ENCODE measurements around the gene PRSS16. TPM values are rescaled to one million over a fixed set of nuclear protein-coding genes. Genes with fewer than 3 reads are reported as not detected.

PRSS16 gene
- total and polyA plus RNA-seq, 10 donors = 0.09 to 6.0 (median 0.88) TPM

- Histone ChIP-seq H3K27ac (no peak overlapping the region), H3K4me3 (no peak overlapping the region), H3K36me3 (no peaks in the 10 kb centered on the region), H3K4me1 (peaks cover 0 to 4% (median 0%) of the 10 kb centered on the region in 6 donors), H3K27me3 (replicated peaks in 1 of 7) (peaks cover 5 to 100% (median 93%) of the 10 kb centered on the region in 7 donors), H3K9me3 (peaks cover 0 to 72% (median 18%) of the 10 kb centered on the region in 8 donors)
- intact Hi-C loops (cut with DNase I; ENCODE audit: low total_unique reads) = no loop called here
- TF ChIP-seq CTCF (IDR thresholded peaks at IDR 0.05 in 8 of 11, conservative IDR thresholded peaks at IDR 0.05 in 3 of 11) (no peak), POLR2A (IDR thresholded peaks at IDR 0.05) (no peak), POLR2AphosphoS5 (IDR thresholded peaks at IDR 0.05) (no peak)
- WGBS, 5 donors = 25 to 41% (median 33%) methylated on average over 1 of the region's 1 CpG
- no peak for DNase-seq
Observed at GRCh38 chr6:27281569-27281968, 34.1 kb downstream of the PRSS16 start.

GRCh38 chr6:27283279-27283678 lies 35.8 kb downstream of the PRSS16 start:
- Histone ChIP-seq H3K27ac (no peak overlapping the region), H3K4me3 (no peak overlapping the region), H3K4me1 (peaks cover 0 to 10% (median 2%) of the 10 kb centered on the region in 6 donors), H3K36me3 (no peaks in the 10 kb centered on the region), H3K9me3 (peaks cover 0 to 60% (median 17%) of the 10 kb centered on the region in 8 donors), H3K27me3 (replicated peaks in 1 of 7) (peaks cover 9 to 100% (median 94%) of the 10 kb centered on the region in 7 donors)
- intact Hi-C loops (cut with DNase I; ENCODE audit: low total_unique reads) = no loop called here
- 14 to 27% (median 15%) methylated on average over 16 of the region's 16 CpGs for WGBS, 5 donors
- TF ChIP-seq CTCF (IDR thresholded peaks at IDR 0.05 in 8 of 11, conservative IDR thresholded peaks at IDR 0.05 in 3 of 11) (no peak), POLR2A (IDR thresholded peaks at IDR 0.05) (no peak), POLR2AphosphoS5 (IDR thresholded peaks at IDR 0.05) (no peak)
- DNase-seq = no peak

- peaks cover 0 to 68% (median 21%) of the 10 kb centered on the region in 8 donors for H3K9me3 ChIP-seq
- H3K36me3 ChIP-seq = no peaks in the 10 kb centered on the region
- 61 to 92% (median 87%) methylated on average over 2 of the region's 2 CpGs for WGBS, 5 donors
- no peak for DNase-seq
- TF ChIP-seq POLR2A (IDR thresholded peaks at IDR 0.05) (no peak), POLR2AphosphoS5 (IDR thresholded peaks at IDR 0.05) (no peak), CTCF (IDR thresholded peaks at IDR 0.05 in 8 of 11, conservative IDR thresholded peaks at IDR 0.05 in 3 of 11) (no peak)
- intact Hi-C loops (cut with DNase I; ENCODE audit: low total_unique reads) = no loop called here
- H3K27me3 ChIP-seq (replicated peaks in 1 of 7) = peaks cover 16 to 100% (median 95%) of the 10 kb centered on the region in 7 donors
- peaks cover 0 to 8% (median 3%) of the 10 kb centered on the region in 6 donors for H3K4me1 ChIP-seq
- no peak overlapping the region for H3K4me3 ChIP-seq
- no peak overlapping the region for H3K27ac ChIP-seq
Observed at GRCh38 chr6:27286141-27286540, 38.6 kb downstream of the PRSS16 start.

GRCh38 chr6:27287751-27288135 lies 40.2 kb downstream of the PRSS16 start:
- intact Hi-C loops (cut with DNase I; ENCODE audit: low total_unique reads) = no loop called here
- no peaks in the 10 kb centered on the region for H3K36me3 ChIP-seq
- TF ChIP-seq POLR2A (IDR thresholded peaks at IDR 0.05) (no peak), CTCF (IDR thresholded peaks at IDR 0.05 in 8 of 11, conservative IDR thresholded peaks at IDR 0.05 in 3 of 11) (no peak), POLR2AphosphoS5 (IDR thresholded peaks at IDR 0.05) (no peak)
- peaks cover 0 to 8% (median 3%) of the 10 kb centered on the region in 6 donors for H3K4me1 ChIP-seq
- H3K9me3 ChIP-seq = peaks cover 0 to 77% (median 22%) of the 10 kb centered on the region in 8 donors
- H3K27ac ChIP-seq = no peak overlapping the region
- H3K27me3 ChIP-seq (replicated peaks in 1 of 7) = peaks cover 22 to 100% (median 93%) of the 10 kb centered on the region in 7 donors
- DNase-seq = no peak
- no peak overlapping the region for H3K4me3 ChIP-seq
- WGBS, 5 donors = 6 to 10% (median 8%) methylated on average over 8 of the region's 8 CpGs
